ENCODE measurements around the gene THAP11. TPM values are rescaled to one million over a fixed set of nuclear protein-coding genes. Genes with fewer than 3 reads are reported as not detected.

Gene THAP11
- total and polyA plus RNA-seq, 2 of the 13 experiments (the other 11 are each of a cell fraction or from before 2014, with no cell fraction given): 44.2 to 53.4 TPM

GRCh38 chr16:67846320-67847063, 4.4 kb downstream of the THAP11 start, which contains the start of gene NUTF2 (continued):
- TF ChIP-seq TEAD2 (CRISPR knock-in tag; IDR thresholded peaks at IDR 0.05): no peak
- TF ChIP-seq ZNF569 (CRISPR knock-in tag; IDR thresholded peaks at IDR 0.05; ENCODE audit: borderline replicate concordance): peak; percentile 4; the same call in 1 of the 2 replicates
- peak; percentile 97 for TF ChIP-seq ZNF740 (CRISPR knock-in tag; IDR thresholded peaks at IDR 0.05)
- TF ChIP-seq ZNF616 (CRISPR knock-in tag; IDR thresholded peaks at IDR 0.05; ENCODE audit: low read depth): peak; percentile 29; the same call in 1 of the 2 replicates
- TF ChIP-seq TCF12 (IDR thresholded peaks at IDR 0.05): no peak
- TF ChIP-seq TCF12 (CRISPR knock-in tag; IDR thresholded peaks at IDR 0.05): no peak
- peak; percentile 11; the same call in 1 of the 2 replicates for TF ChIP-seq ZIK1 (CRISPR knock-in tag; IDR thresholded peaks at IDR 0.05; ENCODE audit: borderline replicate concordance, low read depth)
- no peak for TF ChIP-seq SNAPC5 (CRISPR knock-in tag; IDR thresholded peaks at IDR 0.05; ENCODE audit: borderline replicate concordance)
- TF ChIP-seq JDP2 (CRISPR knock-in tag; IDR thresholded peaks at IDR 0.05; ENCODE audit: borderline replicate concordance): no peak
- no peak for TF ChIP-seq ZC3H4 (CRISPR knock-in tag; IDR thresholded peaks at IDR 0.05; ENCODE audit: borderline replicate concordance)
- TF ChIP-seq MLX (CRISPR knock-in tag; IDR thresholded peaks at IDR 0.05): peak; percentile 26; the same call in 1 of the 2 replicates
- no peak for TF ChIP-seq MLLT10 (CRISPR knock-in tag; IDR thresholded peaks at IDR 0.05)
- TF ChIP-seq ZNF672 (CRISPR knock-in tag; IDR thresholded peaks at IDR 0.05): no peak
- TF ChIP-seq CBX2 (IDR thresholded peaks at IDR 0.05; ENCODE audit: low read depth, low read length): no peak
- TF ChIP-seq CBX2 (CRISPR knock-in tag; IDR thresholded peaks at IDR 0.05; ENCODE audit: low read depth): peak; percentile 88
- peak; percentile 94 for TF ChIP-seq AKAP8 (CRISPR knock-in tag; IDR thresholded peaks at IDR 0.05)
- peak; percentile 48; the same call in 1 of the 2 replicates for TF ChIP-seq ZNF768 (CRISPR knock-in tag; IDR thresholded peaks at IDR 0.05)
- TF ChIP-seq ZNF18 (CRISPR knock-in tag; IDR thresholded peaks at IDR 0.05; ENCODE audit: insufficient replicate concordance): peak; percentile 6
- no peak for TF ChIP-seq THYN1 (CRISPR knock-in tag; IDR thresholded peaks at IDR 0.05; ENCODE audit: borderline replicate concordance, low read depth)
- TF ChIP-seq ZNF776 (CRISPR knock-in tag; IDR thresholded peaks at IDR 0.05): peak; percentile 75
- 0 out of 2 replicates have a peak, but pooled peaks have one; percentile 85 for TF ChIP-seq ZHX1 (CRISPR knock-in tag; IDR thresholded peaks at IDR 0.05; ENCODE audit: low read depth)

All from HepG2 (cell line).